ENCODE results near the gene DMC1.

DNA sequence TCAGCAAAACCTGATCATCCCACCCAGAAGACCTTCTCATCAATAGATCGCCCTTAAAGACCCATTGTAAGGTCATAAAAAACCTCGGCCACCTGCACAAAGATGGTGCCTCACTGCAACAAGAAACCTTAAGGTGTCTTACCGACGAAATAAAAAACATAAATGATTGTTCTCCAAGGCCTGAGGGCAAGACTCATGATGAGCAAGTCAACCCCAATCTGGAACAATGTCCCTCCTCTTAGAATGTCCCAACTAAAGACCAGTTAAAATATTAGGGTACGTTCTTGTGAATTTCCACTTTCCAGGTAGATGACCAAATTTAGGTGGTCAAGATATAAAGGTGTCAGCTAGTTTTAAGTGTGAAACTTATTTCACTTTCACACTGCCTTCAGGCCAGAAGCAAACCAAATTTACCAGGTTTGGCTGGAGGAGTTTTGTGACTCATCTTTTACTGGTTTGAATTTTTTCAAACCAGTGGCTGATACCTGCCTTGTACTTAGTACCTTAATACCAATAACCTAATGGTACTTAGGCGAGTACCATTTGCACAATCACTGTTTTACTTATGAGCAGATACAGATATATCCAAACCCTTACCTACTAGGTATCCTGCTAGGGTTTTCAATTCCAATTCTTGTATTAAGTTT is 87.2 kb downstream of the DMC1 start:
- no peak for TF ChIP-seq POLR2A (IDR thresholded peaks at IDR 0.05)
- TF ChIP-seq, protein P1, sequence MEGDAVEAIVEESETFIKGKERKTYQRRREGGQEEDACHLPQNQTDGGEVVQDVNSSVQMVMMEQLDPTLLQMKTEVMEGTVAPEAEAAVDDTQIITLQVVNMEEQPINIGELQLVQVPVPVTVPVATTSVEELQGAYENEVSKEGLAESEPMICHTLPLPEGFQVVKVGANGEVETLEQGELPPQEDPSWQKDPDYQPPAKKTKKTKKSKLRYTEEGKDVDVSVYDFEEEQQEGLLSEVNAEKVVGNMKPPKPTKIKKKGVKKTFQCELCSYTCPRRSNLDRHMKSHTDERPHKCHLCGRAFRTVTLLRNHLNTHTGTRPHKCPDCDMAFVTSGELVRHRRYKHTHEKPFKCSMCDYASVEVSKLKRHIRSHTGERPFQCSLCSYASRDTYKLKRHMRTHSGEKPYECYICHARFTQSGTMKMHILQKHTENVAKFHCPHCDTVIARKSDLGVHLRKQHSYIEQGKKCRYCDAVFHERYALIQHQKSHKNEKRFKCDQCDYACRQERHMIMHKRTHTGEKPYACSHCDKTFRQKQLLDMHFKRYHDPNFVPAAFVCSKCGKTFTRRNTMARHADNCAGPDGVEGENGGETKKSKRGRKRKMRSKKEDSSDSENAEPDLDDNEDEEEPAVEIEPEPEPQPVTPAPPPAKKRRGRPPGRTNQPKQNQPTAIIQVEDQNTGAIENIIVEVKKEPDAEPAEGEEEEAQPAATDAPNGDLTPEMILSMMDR (IDR thresholded peaks at IDR 0.05): no peak
- TF ChIP-seq EP300 (IDR thresholded peaks at IDR 0.05): no peak

Measured in ovary (tissue), 3 donors.